Measurements from ENCODE around the gene B4GALNT3. TPM values are rescaled to one million over a fixed set of nuclear protein-coding genes. Genes with fewer than 3 reads are reported as not detected.

B4GALNT3 gene
- total and polyA plus RNA-seq, 10 of the 15 experiments (the other 5 are each of a cell fraction or from before 2014, with no cell fraction given): 0.05 to 4.2 (median 2.7) TPM; not detected in 1

DNA sequence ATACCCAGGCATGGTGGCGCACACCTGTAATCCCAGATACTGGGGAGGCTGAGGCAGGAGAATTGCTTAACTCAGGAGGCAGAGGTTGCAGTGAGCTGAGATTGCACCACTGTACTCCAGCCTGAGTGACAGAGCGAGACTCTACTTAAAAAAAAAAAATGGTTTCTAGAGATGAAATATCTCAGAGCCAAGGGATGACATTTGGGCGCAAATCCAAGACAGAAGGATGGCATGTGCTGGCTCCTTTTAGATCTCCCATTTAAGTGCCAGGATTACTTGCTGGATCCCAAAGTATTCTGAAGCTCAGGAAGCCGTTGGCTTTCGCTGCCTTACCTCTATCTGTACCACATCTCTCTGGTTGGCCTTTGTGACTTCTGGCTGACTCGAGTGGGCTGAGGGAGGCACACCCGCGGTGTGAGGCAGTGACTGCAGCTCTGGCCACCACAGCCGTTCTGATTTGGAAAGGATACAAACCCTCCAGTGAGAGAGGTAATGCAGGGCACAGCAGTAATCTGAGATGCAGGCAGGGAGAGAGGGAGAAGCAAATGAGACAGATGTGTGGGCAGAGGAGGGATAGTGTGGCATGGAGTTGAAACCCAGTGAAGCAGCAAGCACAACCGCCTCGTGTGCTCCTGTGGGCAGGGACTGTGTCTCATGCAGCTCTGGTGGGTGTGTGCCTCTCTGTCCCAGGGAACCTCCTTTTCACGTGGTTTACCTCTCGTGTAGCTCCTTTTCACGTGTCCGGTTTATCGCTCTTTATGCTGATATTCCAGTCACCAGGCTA, 4.9 kb downstream of the B4GALNT3 start:
- ATAC-seq (no peak), FAIRE-seq (no peak), DNase-seq (ENCODE audit: low read depth, low spot score) (no peak)
- RAD21 ChIA-PET (ENCODE audit: unreplicated experiment): no interaction called here
- no peak overlapping the region for H3K9ac ChIP-seq (ENCODE audit: control insufficient read depth, insufficient read depth, low read length)
- CTCF ChIA-PET: interaction anchor here (1.5 kb wide), 1 partner anchor 15 kb away, joined by 3 read pairs; no protein-coding TSS in a partner anchor
- no peaks in the 10 kb centered on the region for H4K20me1 ChIP-seq (ENCODE audit: control insufficient read depth, insufficient read depth)
- SMC1A ChIA-PET (ENCODE audit: uncharacterized antibody, unreplicated experiment): no interaction called here
- no peak overlapping the region for H2AFZ ChIP-seq (ENCODE audit: control insufficient read depth, low read depth, low read length)
- intact Hi-C loops (cut with micrococcal nuclease; ENCODE audit: unreplicated experiment) (no loop called here), in situ Hi-C loops (cut with MboI) (no loop called here)
- no peaks in the 10 kb centered on the region for H3K9me3 ChIP-seq (replicated peaks; ENCODE audit: control insufficient read depth, insufficient read depth, low read length)
- H3K4me1 ChIP-seq (ENCODE audit: control insufficient read depth, insufficient read depth, low read length): no peaks in the 10 kb centered on the region
- BruUV-seq (replicated peaks): no TSS peak
- no peaks in the 10 kb centered on the region for H3K36me3 ChIP-seq (ENCODE audit: control insufficient read depth in 2 of 2, insufficient read depth in 2 of 2, low read length in 1 of 2)
- H3K4me2 ChIP-seq (ENCODE audit: control insufficient read depth, insufficient read depth): no peak overlapping the region
- H3K27ac ChIP-seq (ENCODE audit: control insufficient read depth, insufficient read depth): no peak overlapping the region
- POLR2A ChIA-PET: no interaction called here
- no peaks in the 10 kb centered on the region for H3K79me2 ChIP-seq (ENCODE audit: control insufficient read depth, insufficient read depth, low read length)
- H3K4me3 ChIP-seq: no peak overlapping the region
- 42% methylated on average over 16 of the region's 16 CpGs for WGBS (ENCODE audit: insufficient coverage, insufficient replicate concordance, low lambda C conversion rate, missing lambda C conversion rate)
- H3K27me3 ChIP-seq (replicated peaks in 1 of 2; ENCODE audit: control insufficient read depth in 2 of 2, insufficient read depth in 2 of 2, low read length in 1 of 2): peaks cover 1 to 10% of the 10 kb centered on the region in 2 experiments; a peak in 3 of 4 replicates
- TF ChIP-seq FOS (IDR thresholded peaks at IDR 0.05; ENCODE audit: borderline replicate concordance, extremely low read depth, insufficient read length) (no peak), ZNF274 (IDR thresholded peaks at IDR 0.05; ENCODE audit: insufficient read depth, insufficient read length) (no peak), BHLHE40 (IDR thresholded peaks at IDR 0.05; ENCODE audit: borderline replicate concordance in 1 of 2, low read depth in 2 of 2, low read length in 1 of 2) (no peak), CBX3 (IDR thresholded peaks at IDR 0.05; ENCODE audit: borderline replicate concordance, low read depth) (no peak), TARDBP (IDR thresholded peaks at IDR 0.05; ENCODE audit: borderline replicate concordance) (no peak), JUNB (IDR thresholded peaks at IDR 0.05) (no peak)
- TF ChIP-seq, protein P1, sequence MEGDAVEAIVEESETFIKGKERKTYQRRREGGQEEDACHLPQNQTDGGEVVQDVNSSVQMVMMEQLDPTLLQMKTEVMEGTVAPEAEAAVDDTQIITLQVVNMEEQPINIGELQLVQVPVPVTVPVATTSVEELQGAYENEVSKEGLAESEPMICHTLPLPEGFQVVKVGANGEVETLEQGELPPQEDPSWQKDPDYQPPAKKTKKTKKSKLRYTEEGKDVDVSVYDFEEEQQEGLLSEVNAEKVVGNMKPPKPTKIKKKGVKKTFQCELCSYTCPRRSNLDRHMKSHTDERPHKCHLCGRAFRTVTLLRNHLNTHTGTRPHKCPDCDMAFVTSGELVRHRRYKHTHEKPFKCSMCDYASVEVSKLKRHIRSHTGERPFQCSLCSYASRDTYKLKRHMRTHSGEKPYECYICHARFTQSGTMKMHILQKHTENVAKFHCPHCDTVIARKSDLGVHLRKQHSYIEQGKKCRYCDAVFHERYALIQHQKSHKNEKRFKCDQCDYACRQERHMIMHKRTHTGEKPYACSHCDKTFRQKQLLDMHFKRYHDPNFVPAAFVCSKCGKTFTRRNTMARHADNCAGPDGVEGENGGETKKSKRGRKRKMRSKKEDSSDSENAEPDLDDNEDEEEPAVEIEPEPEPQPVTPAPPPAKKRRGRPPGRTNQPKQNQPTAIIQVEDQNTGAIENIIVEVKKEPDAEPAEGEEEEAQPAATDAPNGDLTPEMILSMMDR (IDR thresholded peaks at IDR 0.05 in 2 of 3, conservative IDR thresholded peaks at IDR 0.05 in 1 of 3; ENCODE audit: control insufficient read depth in 2 of 3, extremely low read depth in 1 of 3, insufficient read depth in 1 of 3, low read depth in 3 of 3, low read length in 3 of 3): no peak
- TF ChIP-seq, protein P2, sequence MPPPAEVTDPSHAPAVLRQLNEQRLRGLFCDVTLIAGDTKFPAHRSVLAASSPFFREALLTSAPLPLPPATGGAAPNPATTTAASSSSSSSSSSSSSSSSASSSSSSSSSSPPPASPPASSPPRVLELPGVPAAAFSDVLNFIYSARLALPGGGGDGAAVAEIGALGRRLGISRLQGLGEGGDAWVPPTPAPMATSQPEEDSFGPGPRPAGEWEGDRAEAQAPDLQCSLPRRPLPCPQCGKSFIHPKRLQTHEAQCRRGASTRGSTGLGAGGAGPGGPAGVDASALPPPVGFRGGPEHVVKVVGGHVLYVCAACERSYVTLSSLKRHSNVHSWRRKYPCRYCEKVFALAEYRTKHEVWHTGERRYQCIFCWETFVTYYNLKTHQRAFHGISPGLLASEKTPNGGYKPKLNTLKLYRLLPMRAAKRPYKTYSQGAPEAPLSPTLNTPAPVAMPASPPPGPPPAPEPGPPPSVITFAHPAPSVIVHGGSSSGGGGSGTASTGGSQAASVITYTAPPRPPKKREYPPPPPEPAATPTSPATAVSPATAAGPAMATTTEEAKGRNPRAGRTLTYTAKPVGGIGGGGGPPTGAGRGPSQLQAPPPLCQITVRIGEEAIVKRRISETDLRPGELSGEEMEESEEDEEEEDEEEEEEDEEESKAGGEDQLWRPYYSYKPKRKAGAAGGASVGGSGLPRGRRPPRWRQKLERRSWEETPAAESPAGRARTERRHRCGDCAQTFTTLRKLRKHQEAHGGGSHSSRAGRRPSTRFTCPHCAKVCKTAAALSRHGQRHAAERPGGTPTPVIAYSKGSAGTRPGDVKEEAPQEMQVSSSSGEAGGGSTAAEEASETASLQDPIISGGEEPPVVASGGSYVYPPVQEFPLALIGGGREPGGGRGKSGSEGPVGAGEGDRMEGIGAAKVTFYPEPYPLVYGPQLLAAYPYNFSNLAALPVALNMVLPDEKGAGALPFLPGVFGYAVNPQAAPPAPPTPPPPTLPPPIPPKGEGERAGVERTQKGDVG (CRISPR knock-in tag; IDR thresholded peaks at IDR 0.05): no peak
- TF ChIP-seq, protein P3, sequence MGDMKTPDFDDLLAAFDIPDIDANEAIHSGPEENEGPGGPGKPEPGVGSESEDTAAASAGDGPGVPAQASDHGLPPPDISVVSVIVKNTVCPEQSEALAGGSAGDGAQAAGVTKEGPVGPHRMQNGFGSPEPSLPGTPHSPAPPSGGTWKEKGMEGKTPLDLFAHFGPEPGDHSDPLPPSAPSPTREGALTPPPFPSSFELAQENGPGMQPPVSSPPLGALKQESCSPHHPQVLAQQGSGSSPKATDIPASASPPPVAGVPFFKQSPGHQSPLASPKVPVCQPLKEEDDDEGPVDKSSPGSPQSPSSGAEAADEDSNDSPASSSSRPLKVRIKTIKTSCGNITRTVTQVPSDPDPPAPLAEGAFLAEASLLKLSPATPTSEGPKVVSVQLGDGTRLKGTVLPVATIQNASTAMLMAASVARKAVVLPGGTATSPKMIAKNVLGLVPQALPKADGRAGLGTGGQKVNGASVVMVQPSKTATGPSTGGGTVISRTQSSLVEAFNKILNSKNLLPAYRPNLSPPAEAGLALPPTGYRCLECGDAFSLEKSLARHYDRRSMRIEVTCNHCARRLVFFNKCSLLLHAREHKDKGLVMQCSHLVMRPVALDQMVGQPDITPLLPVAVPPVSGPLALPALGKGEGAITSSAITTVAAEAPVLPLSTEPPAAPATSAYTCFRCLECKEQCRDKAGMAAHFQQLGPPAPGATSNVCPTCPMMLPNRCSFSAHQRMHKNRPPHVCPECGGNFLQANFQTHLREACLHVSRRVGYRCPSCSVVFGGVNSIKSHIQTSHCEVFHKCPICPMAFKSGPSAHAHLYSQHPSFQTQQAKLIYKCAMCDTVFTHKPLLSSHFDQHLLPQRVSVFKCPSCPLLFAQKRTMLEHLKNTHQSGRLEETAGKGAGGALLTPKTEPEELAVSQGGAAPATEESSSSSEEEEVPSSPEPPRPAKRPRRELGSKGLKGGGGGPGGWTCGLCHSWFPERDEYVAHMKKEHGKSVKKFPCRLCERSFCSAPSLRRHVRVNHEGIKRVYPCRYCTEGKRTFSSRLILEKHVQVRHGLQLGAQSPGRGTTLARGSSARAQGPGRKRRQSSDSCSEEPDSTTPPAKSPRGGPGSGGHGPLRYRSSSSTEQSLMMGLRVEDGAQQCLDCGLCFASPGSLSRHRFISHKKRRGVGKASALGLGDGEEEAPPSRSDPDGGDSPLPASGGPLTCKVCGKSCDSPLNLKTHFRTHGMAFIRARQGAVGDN (IDR thresholded peaks at IDR 0.05): no peak
- TF ChIP-seq, protein P4, sequence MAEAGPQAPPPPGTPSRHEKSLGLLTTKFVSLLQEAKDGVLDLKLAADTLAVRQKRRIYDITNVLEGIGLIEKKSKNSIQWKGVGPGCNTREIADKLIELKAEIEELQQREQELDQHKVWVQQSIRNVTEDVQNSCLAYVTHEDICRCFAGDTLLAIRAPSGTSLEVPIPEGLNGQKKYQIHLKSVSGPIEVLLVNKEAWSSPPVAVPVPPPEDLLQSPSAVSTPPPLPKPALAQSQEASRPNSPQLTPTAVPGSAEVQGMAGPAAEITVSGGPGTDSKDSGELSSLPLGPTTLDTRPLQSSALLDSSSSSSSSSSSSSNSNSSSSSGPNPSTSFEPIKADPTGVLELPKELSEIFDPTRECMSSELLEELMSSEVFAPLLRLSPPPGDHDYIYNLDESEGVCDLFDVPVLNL (IDR thresholded peaks at IDR 0.05; ENCODE audit: low read depth, low read length): no peak

All from GM12878 (cell line).